ENCODE measurements around the gene STAT2.

The STAT2 gene

DNA sequence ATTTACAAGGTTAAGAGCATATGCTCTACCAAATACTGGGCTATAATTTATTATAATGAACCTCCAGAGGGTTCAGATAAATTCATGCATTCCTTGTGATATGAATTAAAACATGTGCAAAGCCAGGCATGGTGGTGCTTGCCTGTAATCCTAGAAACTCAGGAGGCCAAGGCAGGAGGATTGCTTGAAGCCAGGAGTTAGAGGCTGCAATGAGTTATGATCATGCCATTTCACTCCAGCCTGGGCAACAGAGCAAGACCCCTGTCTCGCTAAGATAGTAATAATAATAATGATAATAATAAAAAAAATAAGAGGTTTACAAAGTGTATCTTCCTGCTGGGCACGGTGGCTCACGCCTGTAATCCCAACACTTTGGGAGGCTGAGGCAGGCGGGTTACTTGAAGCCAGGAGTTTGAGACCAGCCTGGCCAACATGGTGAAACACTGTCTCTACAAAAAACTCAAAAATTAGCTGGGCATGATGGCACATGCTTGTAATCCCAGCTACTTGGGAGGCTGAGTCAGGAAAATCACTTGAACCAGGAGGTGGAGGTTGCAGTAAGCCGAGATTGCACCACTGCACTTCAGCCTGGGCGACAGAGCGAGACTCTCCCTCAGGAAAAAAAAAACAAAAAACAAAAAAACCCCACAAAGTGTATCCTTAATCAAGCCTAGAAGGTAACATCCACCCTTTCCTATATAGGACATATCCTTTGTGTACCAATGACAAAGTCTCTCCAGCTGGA is 52.5 kb downstream of the STAT2 start:
- Histone ChIP-seq H3K4me1 (ENCODE audit: insufficient read depth, low read length) (no peaks in the 10 kb centered on the region), H2AFZ (ENCODE audit: low read depth, low read length) (no peak overlapping the region), H3K9me3 (ENCODE audit: low read length) (no peaks in the 10 kb centered on the region), H3K36me3 (ENCODE audit: insufficient read depth, low read length) (peaks cover 64% of the 10 kb centered on the region), H3K27me3 (ENCODE audit: insufficient read depth, low read length) (no peaks in the 10 kb centered on the region), H3K4me3 (ENCODE audit: low read length) (no peak overlapping the region)

DNA sequence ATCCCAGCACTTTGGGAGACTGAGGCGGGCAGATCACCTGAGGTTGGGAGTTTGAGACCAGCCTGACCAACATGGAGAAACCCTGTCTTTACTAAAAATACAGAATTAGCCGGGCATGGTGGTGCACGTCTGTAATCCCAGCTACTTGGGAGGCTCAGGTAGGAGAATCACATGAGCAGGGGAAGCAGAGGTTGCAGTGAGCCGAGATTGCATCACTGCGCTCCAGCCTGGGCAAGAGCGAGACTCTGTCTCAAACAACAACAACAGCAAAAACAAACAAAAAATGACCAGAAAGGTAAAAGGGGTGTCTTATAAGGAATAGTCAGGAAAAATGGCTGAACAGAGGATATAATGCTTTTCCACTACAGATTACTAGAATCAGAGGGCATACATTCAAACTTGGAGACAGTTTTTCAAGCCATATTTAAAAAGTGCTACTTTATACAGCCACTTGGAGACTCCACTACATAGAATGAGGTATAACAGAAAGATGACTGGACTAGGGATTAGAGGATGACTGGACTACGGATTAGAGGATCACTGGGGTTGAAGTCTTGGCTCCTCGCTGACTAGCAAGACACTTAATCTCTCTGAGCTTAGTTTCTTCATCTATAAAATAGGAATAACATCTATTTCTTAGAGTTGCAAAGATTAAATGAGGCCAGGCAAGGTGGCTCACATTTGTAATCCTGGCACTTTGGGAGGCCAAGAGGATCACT is 54.9 kb downstream of the STAT2 start:
- H2AFZ ChIP-seq (ENCODE audit: low read depth, low read length), result no peak overlapping the region
- peaks cover 53% of the 10 kb centered on the region for H3K36me3 ChIP-seq (ENCODE audit: insufficient read depth, low read length)
- H3K4me1 ChIP-seq (ENCODE audit: insufficient read depth, low read length), result peaks cover 8% of the 10 kb centered on the region
- no peaks in the 10 kb centered on the region for H3K27me3 ChIP-seq (ENCODE audit: insufficient read depth, low read length)
- no peak overlapping the region for H3K4me3 ChIP-seq (ENCODE audit: low read length)
- H3K9me3 ChIP-seq (ENCODE audit: low read length), result no peaks in the 10 kb centered on the region

DNA sequence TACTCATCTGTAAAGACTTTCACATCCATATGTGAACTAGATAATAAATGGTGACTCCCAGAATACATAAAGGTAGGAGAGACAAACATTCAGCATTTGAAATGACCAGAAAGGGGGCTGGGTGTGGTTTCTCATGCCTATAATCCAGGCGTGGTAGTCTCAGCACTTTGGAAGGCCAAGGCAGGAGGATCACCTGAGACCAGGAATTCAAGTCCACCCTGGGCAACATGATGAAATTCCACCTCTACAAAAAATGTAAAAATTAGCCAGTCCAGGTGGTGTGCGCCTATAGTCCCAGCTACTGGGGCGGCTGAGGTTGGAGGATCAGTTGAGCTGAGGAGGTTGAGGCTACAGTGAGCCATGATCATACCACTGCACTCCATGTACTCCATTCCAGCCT is 55.6 kb downstream of the STAT2 start:
- peaks cover 9% of the 10 kb centered on the region for H3K4me1 ChIP-seq (ENCODE audit: insufficient read depth, low read length)
- H3K4me3 ChIP-seq (ENCODE audit: low read length), result no peak overlapping the region
- no peak overlapping the region for H2AFZ ChIP-seq (ENCODE audit: low read depth, low read length)
- H3K36me3 ChIP-seq (ENCODE audit: insufficient read depth, low read length), result peaks cover 48% of the 10 kb centered on the region
- no peaks in the 10 kb centered on the region for H3K27me3 ChIP-seq (ENCODE audit: insufficient read depth, low read length)
- no peaks in the 10 kb centered on the region for H3K9me3 ChIP-seq (ENCODE audit: low read length)

DNA sequence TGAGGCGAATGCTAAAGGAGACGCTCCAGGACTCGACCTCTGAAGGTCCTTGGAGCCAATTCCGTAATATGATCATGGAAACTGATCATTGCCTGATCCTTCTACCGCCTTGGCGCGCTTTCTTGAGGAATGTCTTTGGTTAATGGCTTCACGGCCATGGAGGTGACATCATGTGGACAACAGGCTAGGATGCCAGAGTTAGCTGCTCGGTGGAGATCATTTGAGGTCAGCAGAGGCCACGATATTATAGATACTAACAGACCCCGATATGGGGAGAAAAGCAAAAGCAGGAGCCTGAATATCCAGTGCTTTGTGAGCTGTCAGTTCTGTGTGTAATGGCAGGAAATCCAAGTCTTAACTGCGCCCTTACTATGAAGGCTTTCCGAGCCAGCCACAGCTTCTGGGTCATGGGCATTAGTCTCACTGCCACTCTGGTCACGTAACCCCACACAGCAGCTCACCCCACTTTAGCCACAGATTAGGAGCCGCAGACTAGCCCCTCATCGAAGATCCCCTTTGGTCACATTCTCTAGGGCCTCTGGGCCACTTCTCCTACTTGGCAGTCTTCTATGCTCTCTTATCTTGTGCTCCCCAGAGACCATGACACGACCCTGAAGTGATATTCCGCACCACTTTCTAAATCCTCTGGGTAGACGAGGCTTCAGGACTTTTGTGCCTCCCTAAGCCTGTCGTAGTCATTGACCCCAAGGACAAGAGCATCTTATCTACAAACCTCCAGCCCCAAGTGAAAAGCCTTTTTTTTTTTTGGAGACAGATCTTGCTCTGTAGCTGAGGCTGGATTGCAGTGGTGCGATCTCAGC is 59.1 kb downstream of the STAT2 start:
- Histone ChIP-seq H3K4me1 (ENCODE audit: insufficient read depth, low read length) (peaks cover 19% of the 10 kb centered on the region), H2AFZ (ENCODE audit: low read depth, low read length) (peak overlapping the region; percentile 2), H3K4me3 (ENCODE audit: low read length) (peak overlapping the region; percentile 87), H3K27me3 (ENCODE audit: insufficient read depth, low read length) (no peaks in the 10 kb centered on the region), H3K36me3 (ENCODE audit: insufficient read depth, low read length) (peaks cover 47% of the 10 kb centered on the region), H3K9me3 (ENCODE audit: low read length) (no peaks in the 10 kb centered on the region)

DNA sequence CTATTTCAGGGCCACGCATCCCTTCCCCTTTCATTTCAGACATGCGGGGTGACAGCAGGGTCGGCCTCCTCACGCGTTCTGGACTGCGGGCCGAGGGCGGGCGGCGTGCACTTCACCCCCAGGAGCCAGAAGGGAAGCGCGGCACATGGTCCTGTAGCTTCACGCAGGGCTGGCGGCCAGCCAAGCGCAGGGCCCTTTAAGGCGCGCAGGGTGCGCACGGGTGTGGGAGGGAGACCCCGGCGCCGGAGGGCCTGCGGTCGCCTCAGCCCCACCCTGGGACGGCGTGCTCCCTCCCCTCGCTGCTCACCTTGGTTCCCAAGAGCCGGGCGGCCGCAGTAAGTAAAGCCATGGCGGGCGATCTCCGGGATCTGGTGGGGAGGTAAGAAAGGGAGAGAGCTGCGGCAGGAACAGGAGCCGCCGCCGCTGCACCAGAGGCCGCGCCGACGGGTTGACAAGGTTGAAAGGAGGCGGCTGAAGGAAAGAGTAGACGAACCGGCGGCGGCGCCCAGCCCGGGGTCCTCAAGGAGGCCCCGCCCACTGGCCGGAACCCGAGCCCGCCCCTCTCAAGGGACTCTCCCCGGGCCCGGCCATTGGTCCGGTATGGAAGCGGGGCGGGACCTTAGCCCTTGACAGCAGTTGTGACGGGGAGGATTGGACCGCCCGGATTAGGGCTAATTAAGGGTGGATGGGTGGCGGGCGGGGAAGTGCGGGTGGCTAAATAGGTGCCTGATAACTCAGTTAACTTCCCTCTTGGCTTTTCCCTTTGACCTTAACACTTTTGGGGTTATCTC is 59.9 kb downstream of the STAT2 start, which contains the start of gene CS:
TSS of gene CS (minus strand) at position 478 of the 791 bp plus-strand sequence. CDS start at position 349, 129 bp downstream.
- peaks cover 19% of the 10 kb centered on the region for H3K4me1 ChIP-seq (ENCODE audit: insufficient read depth, low read length)
- peak within 1 kb of the TSS; percentile 2 for H2AFZ ChIP-seq (ENCODE audit: low read depth, low read length)
- no peaks in the 10 kb centered on the region for H3K27me3 ChIP-seq (ENCODE audit: insufficient read depth, low read length)
- no peaks in the 10 kb centered on the region for H3K9me3 ChIP-seq (ENCODE audit: low read length)
- peak within 1 kb of the TSS; percentile 87 for H3K4me3 ChIP-seq (ENCODE audit: low read length)
- peaks cover 40% of the 10 kb centered on the region for H3K36me3 ChIP-seq (ENCODE audit: insufficient read depth, low read length)

DNA sequence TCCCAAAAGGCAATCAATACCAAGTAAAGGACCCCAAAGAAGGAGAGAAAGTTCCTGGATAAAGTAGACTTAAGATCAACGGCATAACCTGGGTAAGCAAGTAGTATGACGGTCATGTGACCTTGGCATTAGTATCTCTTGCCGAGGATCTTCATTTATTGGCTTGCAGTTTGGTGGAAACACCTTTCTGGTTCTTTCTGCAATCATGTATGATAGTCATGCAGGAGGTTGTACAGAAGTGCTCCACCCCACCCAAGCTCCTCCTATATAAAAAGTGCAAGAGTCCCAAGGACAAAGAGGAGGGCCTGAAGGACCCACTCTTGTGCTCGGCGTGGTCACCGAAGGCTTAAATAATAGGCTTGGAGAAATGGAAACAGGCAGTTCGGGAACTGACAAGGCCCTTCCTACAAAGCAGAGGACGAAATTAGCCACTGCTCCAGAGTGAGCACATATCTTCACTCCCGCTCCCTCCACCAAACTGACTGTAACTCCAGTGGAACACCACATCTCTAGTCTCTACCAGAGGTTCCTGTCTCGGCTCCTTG is 60.5 kb downstream of the STAT2 start:
- no peaks in the 10 kb centered on the region for H3K27me3 ChIP-seq (ENCODE audit: insufficient read depth, low read length)
- H3K4me1 ChIP-seq (ENCODE audit: insufficient read depth, low read length), result peaks cover 19% of the 10 kb centered on the region
- no peaks in the 10 kb centered on the region for H3K9me3 ChIP-seq (ENCODE audit: low read length)
- peaks cover 39% of the 10 kb centered on the region for H3K36me3 ChIP-seq (ENCODE audit: insufficient read depth, low read length)
- H3K4me3 ChIP-seq (ENCODE audit: low read length), result peak overlapping the region; percentile 87
- H2AFZ ChIP-seq (ENCODE audit: low read depth, low read length), result peak overlapping the region; percentile 2

DNA sequence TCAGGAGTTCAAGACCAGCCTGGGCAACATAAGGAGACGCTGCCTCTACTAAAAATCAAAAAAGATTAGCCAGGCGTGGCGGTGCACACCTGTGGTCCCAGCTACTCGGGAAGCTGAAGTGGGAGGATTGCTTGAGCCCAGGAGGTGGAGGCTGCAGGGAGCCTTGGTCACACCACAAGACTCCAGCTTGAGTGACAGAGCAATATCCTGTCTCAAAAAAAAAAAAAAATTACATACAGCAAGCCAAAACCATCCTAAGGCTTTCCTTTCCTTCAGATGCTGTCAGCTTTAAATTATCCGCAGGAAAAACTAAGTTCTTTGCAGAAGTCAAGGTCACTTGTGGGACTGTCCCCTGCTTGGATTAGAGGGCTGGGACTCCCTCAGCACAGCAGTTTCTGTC is 61.1 kb downstream of the STAT2 start:
- Histone ChIP-seq H3K36me3 (ENCODE audit: insufficient read depth, low read length) (peaks cover 40% of the 10 kb centered on the region), H3K4me1 (ENCODE audit: insufficient read depth, low read length) (peaks cover 19% of the 10 kb centered on the region), H3K27me3 (ENCODE audit: insufficient read depth, low read length) (no peaks in the 10 kb centered on the region), H2AFZ (ENCODE audit: low read depth, low read length) (no peak overlapping the region), H3K4me3 (ENCODE audit: low read length) (peak overlapping the region; percentile 87), H3K9me3 (ENCODE audit: low read length) (no peaks in the 10 kb centered on the region)

DNA sequence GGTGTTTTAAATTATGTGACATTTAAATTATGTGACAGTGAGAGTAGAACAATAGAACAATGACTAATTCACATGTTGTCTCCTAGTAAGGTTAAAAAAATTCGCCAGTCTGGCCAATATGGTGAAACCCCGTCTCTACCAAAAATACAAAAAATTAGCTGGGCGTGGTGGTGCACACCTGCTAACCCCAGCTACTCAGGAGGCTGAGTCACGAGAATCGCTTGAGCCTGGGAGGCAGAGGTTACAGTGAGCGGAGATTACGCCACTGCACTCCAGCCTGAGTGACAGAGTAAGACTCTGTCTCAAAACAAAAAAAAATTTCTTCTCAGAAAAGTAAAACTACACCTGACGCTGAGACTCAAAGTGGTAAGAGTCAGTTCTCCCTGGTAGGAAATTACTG is 62.5 kb downstream of the STAT2 start:
- peaks cover 42% of the 10 kb centered on the region for H3K36me3 ChIP-seq (ENCODE audit: insufficient read depth, low read length)
- H2AFZ ChIP-seq (ENCODE audit: low read depth, low read length), result no peak overlapping the region
- no peak overlapping the region for H3K4me3 ChIP-seq (ENCODE audit: low read length)
- H3K27me3 ChIP-seq (ENCODE audit: insufficient read depth, low read length), result no peaks in the 10 kb centered on the region
- H3K9me3 ChIP-seq (ENCODE audit: low read length), result no peaks in the 10 kb centered on the region
- peaks cover 19% of the 10 kb centered on the region for H3K4me1 ChIP-seq (ENCODE audit: insufficient read depth, low read length)

DNA sequence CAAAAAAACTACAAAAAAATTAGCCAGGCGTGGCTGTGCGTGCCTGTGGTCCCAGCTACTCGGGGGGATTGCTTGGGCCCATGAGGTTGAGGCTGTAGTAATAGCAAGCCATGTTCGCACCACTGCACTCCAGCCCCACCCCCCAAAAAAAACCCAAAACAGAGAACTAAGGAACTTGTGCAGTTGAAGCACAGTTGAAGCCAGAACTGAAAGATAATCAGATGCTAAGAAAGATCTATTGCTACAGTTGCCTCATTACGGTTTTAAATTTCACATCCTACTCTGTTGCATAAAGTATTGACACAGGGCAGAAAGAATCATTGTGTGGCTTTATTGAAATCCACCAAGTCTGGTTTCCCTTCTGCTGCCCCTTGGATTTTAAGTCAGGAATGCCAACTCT is 63.6 kb downstream of the STAT2 start:
- Histone ChIP-seq H3K4me1 (ENCODE audit: insufficient read depth, low read length) (peaks cover 19% of the 10 kb centered on the region), H3K27me3 (ENCODE audit: insufficient read depth, low read length) (no peaks in the 10 kb centered on the region), H3K4me3 (ENCODE audit: low read length) (no peak overlapping the region), H3K36me3 (ENCODE audit: insufficient read depth, low read length) (peaks cover 44% of the 10 kb centered on the region), H3K9me3 (ENCODE audit: low read length) (no peaks in the 10 kb centered on the region), H2AFZ (ENCODE audit: low read depth, low read length) (no peak overlapping the region)

DNA sequence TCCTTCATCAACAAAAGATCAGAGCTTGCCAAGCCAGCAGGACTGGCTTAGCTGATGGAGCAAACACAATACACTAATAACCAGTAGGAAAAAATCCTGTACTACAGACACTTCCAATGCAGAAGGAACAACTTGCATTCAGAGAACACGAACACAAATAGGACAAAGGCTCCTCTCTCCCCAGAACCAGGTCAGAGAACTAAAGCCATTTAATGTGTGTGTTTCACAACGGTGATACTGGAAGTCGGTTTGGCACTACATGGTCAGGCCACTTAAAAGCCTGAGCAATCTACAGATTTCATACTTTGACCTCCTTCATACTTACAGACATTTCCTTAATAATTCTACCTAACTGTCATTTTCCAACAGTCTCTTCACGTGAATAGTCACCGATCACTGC is 66.1 kb downstream of the STAT2 start:
- Histone ChIP-seq H3K4me3 (ENCODE audit: low read length) (no peak overlapping the region), H3K36me3 (ENCODE audit: insufficient read depth, low read length) (peaks cover 52% of the 10 kb centered on the region), H3K9me3 (ENCODE audit: low read length) (no peaks in the 10 kb centered on the region), H3K4me1 (ENCODE audit: insufficient read depth, low read length) (peaks cover 6% of the 10 kb centered on the region), H3K27me3 (ENCODE audit: insufficient read depth, low read length) (no peaks in the 10 kb centered on the region), H2AFZ (ENCODE audit: low read depth, low read length) (no peak overlapping the region)

Measured in neuron (in vitro differentiated cells).